Stimulated activated CD4-positive, alpha-beta T cell treated with anti-CD3 and anti-CD28 coated beads, TNF-alpha, amount 100 ng/mL, for 4 hours (primary cell): ENCODE measurements around the gene PSMB2.
A peak's percentile ranks its signal among the peaks of the same experiment; 100 is the strongest.
"Not testable (repeated sequence)": the region's sequence is repeated elsewhere in the genome, so short reads cannot be mapped to it uniquely, and the experiment has no call there.

ENCODE experiments used
- DNase-seq, 3 experiments: peaks; one replicate each; pipeline ENCODE4 v3.0.0-alpha.2; 2020; ENCODE audit warnings: low read depth in 3 of 3

The PSMB2 gene

GRCh38 chr1:35592991-35593769 is 48.1 kb downstream of the PSMB2 start:
- no peak for DNase-seq

- no peak for DNase-seq
Measured at GRCh38 chr1:35591211-35591610, 50.1 kb downstream of the PSMB2 start.

- no peak for DNase-seq
Measured at GRCh38 chr1:35590476-35591040, 50.8 kb downstream of the PSMB2 start.

GRCh38 chr1:35589516-35590427 is 51.6 kb downstream of the PSMB2 start:
- no peak for DNase-seq

- DNase-seq = no peak
Measured at GRCh38 chr1:35588197-35588910, 53.0 kb downstream of the PSMB2 start.

GRCh38 chr1:35587736-35588135 is 53.6 kb downstream of the PSMB2 start:
- DNase-seq = no peak

- DNase-seq = no peak
Measured at GRCh38 chr1:35586808-35587207, 54.5 kb downstream of the PSMB2 start.

- DNase-seq = not testable (repeated sequence)
Measured at GRCh38 chr1:35585805-35586204, 55.5 kb downstream of the PSMB2 start.

- DNase-seq = no peak
Measured at GRCh38 chr1:35585281-35585680, 56.0 kb downstream of the PSMB2 start.

- DNase-seq = not testable (repeated sequence)
Measured at GRCh38 chr1:35581621-35582020, 59.7 kb downstream of the PSMB2 start.

GRCh38 chr1:35580949-35581388 is 60.4 kb downstream of the PSMB2 start:
- DNase-seq = no peak

GRCh38 chr1:35577071-35577998 is 64.0 kb downstream of the PSMB2 start:
- peak in 2 of 3 experiments; percentile 25 to 30 for DNase-seq

GRCh38 chr1:35576766-35577070 is 64.6 kb downstream of the PSMB2 start:
- DNase-seq = not testable (repeated sequence)

GRCh38 chr1:35576061-35576765 is 65.1 kb downstream of the PSMB2 start:
- DNase-seq = no peak

- no peak for DNase-seq
Measured at GRCh38 chr1:35575416-35575958, 65.8 kb downstream of the PSMB2 start.

GRCh38 chr1:35574655-35575415 is 66.5 kb downstream of the PSMB2 start:
- no peak for DNase-seq

GRCh38 chr1:35574125-35574654 is 67.1 kb downstream of the PSMB2 start:
- no peak for DNase-seq

GRCh38 chr1:35573198-35574124 is 67.9 kb downstream of the PSMB2 start, which contains the start of gene TFAP2E:
TSS of gene TFAP2E (plus strand) at chr1:35573314. CDS start at chr1:35573578, 264 bp downstream.
- no peak for DNase-seq
